HepG2 (cell line): Measurements from ENCODE around the gene PPM1M. TPM values are rescaled to one million over a fixed set of nuclear protein-coding genes. Genes with fewer than 3 reads are reported as not detected.

Source experiments
- CHCHD3 ChIP-seq: sonication (generic); formaldehyde crosslinking; IDR thresholded peaks from 2 replicates; pipeline ENCODE4 v1.8.0; 2022; ENCODE audit warnings: mild to moderate bottlenecking, missing genetic modification reagents, moderate library complexity
- GATAD1 ChIP-seq: IDR thresholded peaks from 2 replicates; pipeline ENCODE4 v1.6.1; 2016; ENCODE audit warnings: missing genetic modification reagents, missing compliant biosample characterization
- ISX ChIP-seq: sonication (generic); formaldehyde crosslinking; conservative IDR thresholded peaks from 2 replicates; pipeline ENCODE4 v1.5.0; 2020; ENCODE audit warnings: missing genetic modification reagents
- JUN ChIP-seq: sonication (generic); formaldehyde crosslinking; IDR thresholded peaks from 2 replicates; pipeline ENCODE4 v1.4.0; 2020; ENCODE audit warnings: mild to moderate bottlenecking, missing genetic modification reagents
- POLR2AphosphoS2 ChIP-seq: IDR thresholded peaks from 2 replicates; pipeline ENCODE4 v1.6.1; 2011; ENCODE audit warnings: low read depth, low read length, improper control_type of control experiment
- RARG ChIP-seq: sonication (generic); formaldehyde crosslinking; IDR thresholded peaks from 2 replicates; pipeline ENCODE4 v1.4.0; 2020; ENCODE audit warnings: low read depth, mild to moderate bottlenecking, missing genetic modification reagents
- SATB2 ChIP-seq: sonication (generic); formaldehyde crosslinking; IDR thresholded peaks from 2 replicates; pipeline ENCODE4 v1.5.0; 2020; ENCODE audit warnings: missing genetic modification reagents
- TARDBP ChIP-seq: sonication (generic); formaldehyde crosslinking; IDR thresholded peaks from 2 replicates; pipeline ENCODE4 v1.8.0; 2022; ENCODE audit warnings: mild to moderate bottlenecking, missing genetic modification reagents
- TCF7L2 ChIP-seq: IDR thresholded peaks from 2 replicates; pipeline ENCODE4 v1.6.1; 2011; ENCODE audit warnings: mild to moderate bottlenecking, low read depth, low read length, moderate library complexity
- TOPORS ChIP-seq: sonication (generic); formaldehyde crosslinking; IDR thresholded peaks from 2 replicates; pipeline ENCODE4 v1.8.0; 2023; ENCODE audit warnings: mild to moderate bottlenecking, missing genetic modification reagents
- ZC3H13 ChIP-seq: sonication (generic); formaldehyde crosslinking; IDR thresholded peaks from 2 replicates; pipeline ENCODE4 v1.8.1; 2023; ENCODE audit warnings: mild to moderate bottlenecking, missing genetic modification reagents, moderate library complexity
- ZNF12 ChIP-seq: sonication (generic); formaldehyde crosslinking; IDR thresholded peaks from 2 replicates; pipeline ENCODE4 v1.5.0; 2020; ENCODE audit warnings: missing genetic modification reagents
- ZNF234 ChIP-seq: sonication (generic); formaldehyde crosslinking; conservative IDR thresholded peaks from 2 replicates; pipeline ENCODE4 v1.5.1; 2020; ENCODE audit warnings: mild to moderate bottlenecking, missing genetic modification reagents
- ZNF333 ChIP-seq: sonication (generic); formaldehyde crosslinking; IDR thresholded peaks from 2 replicates; pipeline ENCODE4 v1.4.0; 2020; ENCODE audit warnings: mild to moderate bottlenecking, missing genetic modification reagents, borderline replicate concordance
- ZNF33A ChIP-seq: sonication (generic); formaldehyde crosslinking; IDR thresholded peaks from 2 replicates; pipeline ENCODE4 v1.5.1; 2020; ENCODE audit warnings: missing genetic modification reagents, mild to moderate bottlenecking, moderate library complexity, borderline replicate concordance
- ZNF350 ChIP-seq: sonication (generic); formaldehyde crosslinking; IDR thresholded peaks from 2 replicates; pipeline ENCODE4 v1.4.0; 2020; ENCODE audit warnings: mild to moderate bottlenecking, low read depth, missing genetic modification reagents, borderline replicate concordance
- ZNF441 ChIP-seq: sonication (generic); formaldehyde crosslinking; IDR thresholded peaks from 2 replicates; pipeline ENCODE4 v1.7.0; 2021; ENCODE audit warnings: missing genetic modification reagents, borderline replicate concordance
- polyA plus RNA-seq, 8 experiments: library from polyadenylated mRNA; depleted of rRNA in 3 of 8; stranded (reverse) in 7 of 8; unstranded in 1 of 8; fragments of >200 nt; fragmentation: Illumina TruSeq in 4 of 8; extraction: Trizol in 4 of 8; gene quantifications; 2 replicates each; pipeline versions ENCODE4 v1.2.1 to v1.2.3, GENCODE V29; 2011 to 2016; ENCODE audit warnings: low read depth in 4 of 8, missing spikeins in 1 of 8, mixed read lengths in 1 of 8; ENCODE audit not compliant: insufficient read depth in 1 of 8
- total RNA-seq, 5 experiments: library from RNA; depleted of rRNA; stranded (reverse); fragments of >200 nt; fragmentation: Illumina TruSeq; extraction: Trizol; gene quantifications; 2 replicates each; pipeline ENCODE4 v1.2.3, GENCODE V29; 2016; ENCODE audit warnings: low read depth in 1 of 5
- TF ChIP-seq, protein P1 (sequence below): sonication (generic); formaldehyde crosslinking; IDR thresholded peaks from 2 replicates; pipeline ENCODE4 v1.4.0; 2020; ENCODE audit warnings: missing genetic modification reagents
- TF ChIP-seq, protein P2 (sequence below): sonication (generic); formaldehyde crosslinking; IDR thresholded peaks from 2 replicates; pipeline ENCODE4 v1.4.0; 2020; ENCODE audit warnings: mild to moderate bottlenecking, missing genetic modification reagents
- TF ChIP-seq, protein P3 (sequence below): IDR thresholded peaks from 2 replicates; pipeline ENCODE4 v1.6.1; 2016; ENCODE audit warnings: control low read depth
- TF ChIP-seq, protein P4 (sequence below): sonication (generic); formaldehyde crosslinking; IDR thresholded peaks from 2 replicates; pipeline ENCODE4 v1.5.1; 2020; ENCODE audit warnings: missing genetic modification reagents, mild to moderate bottlenecking, borderline replicate concordance
- TF ChIP-seq, protein P5 (sequence below): sonication (generic); formaldehyde crosslinking; IDR thresholded peaks from 2 replicates; pipeline ENCODE4 v1.5.0; 2020; ENCODE audit warnings: mild to moderate bottlenecking, missing genetic modification reagents

Gene PPM1M
- total and polyA plus RNA-seq, 2 of the 13 experiments (the other 11 are each of a cell fraction or from before 2014, with no cell fraction given), result 2.5 to 5.9 TPM

DNA sequence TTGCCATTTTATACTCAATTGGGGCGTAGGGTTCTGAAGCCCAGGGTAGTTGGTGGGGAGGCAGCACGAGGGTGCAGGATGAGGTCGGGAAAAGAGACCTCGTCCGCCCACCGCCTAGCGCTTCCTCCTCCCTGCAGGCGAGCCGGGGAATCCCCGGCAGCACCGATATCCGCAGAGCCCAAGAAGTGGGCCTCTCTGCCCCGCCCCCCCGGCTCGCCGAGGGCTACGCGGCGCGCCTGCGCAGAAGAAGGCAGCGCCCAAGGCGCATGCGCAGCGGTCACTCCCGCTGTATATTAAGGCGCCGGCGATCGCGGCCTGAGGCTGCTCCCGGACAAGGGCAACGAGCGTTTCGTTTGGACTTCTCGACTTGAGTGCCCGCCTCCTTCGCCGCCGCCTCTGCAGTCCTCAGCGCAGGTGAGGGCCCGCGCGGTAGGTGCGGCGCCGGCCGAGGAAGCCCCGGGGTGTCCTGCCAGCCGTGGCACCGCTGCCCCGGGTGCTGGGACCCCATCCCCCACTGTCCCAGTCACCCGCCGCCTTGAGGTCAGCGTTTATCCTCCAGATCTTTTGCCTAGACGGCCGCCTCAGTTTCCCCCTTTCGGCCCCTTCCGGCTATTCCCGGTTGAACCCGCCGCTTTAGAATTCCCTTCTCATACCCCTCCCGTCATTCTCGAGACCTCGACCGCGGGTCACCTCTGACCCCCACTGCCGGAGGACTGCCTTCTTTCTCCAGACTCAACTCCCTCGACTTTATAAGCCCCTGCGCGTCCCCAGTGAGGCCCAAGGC lies 47.5 kb upstream of the PPM1M start, which contains the start of gene ALAS1 (continued):
- TF ChIP-seq, protein P1, sequence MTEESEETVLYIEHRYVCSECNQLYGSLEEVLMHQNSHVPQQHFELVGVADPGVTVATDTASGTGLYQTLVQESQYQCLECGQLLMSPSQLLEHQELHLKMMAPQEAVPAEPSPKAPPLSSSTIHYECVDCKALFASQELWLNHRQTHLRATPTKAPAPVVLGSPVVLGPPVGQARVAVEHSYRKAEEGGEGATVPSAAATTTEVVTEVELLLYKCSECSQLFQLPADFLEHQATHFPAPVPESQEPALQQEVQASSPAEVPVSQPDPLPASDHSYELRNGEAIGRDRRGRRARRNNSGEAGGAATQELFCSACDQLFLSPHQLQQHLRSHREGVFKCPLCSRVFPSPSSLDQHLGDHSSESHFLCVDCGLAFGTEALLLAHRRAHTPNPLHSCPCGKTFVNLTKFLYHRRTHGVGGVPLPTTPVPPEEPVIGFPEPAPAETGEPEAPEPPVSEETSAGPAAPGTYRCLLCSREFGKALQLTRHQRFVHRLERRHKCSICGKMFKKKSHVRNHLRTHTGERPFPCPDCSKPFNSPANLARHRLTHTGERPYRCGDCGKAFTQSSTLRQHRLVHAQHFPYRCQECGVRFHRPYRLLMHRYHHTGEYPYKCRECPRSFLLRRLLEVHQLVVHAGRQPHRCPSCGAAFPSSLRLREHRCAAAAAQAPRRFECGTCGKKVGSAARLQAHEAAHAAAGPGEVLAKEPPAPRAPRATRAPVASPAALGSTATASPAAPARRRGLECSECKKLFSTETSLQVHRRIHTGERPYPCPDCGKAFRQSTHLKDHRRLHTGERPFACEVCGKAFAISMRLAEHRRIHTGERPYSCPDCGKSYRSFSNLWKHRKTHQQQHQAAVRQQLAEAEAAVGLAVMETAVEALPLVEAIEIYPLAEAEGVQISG (CRISPR knock-in tag), result peak; percentile 55; the same call in 1 of the 2 replicates
- peak; percentile 81 for TF ChIP-seq TARDBP
- TF ChIP-seq, protein P2, sequence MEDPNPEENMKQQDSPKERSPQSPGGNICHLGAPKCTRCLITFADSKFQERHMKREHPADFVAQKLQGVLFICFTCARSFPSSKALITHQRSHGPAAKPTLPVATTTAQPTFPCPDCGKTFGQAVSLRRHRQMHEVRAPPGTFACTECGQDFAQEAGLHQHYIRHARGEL (CRISPR knock-in tag), result no peak
- no peak for TF ChIP-seq ISX
- no peak for TF ChIP-seq ZNF33A (CRISPR knock-in tag)
- TF ChIP-seq TCF7L2, result no peak
- TF ChIP-seq ZNF234 (CRISPR knock-in tag), result no peak
- peak; percentile 43; the same call in 1 of the 2 replicates for TF ChIP-seq ZNF333 (CRISPR knock-in tag)
- TF ChIP-seq, protein P3, sequence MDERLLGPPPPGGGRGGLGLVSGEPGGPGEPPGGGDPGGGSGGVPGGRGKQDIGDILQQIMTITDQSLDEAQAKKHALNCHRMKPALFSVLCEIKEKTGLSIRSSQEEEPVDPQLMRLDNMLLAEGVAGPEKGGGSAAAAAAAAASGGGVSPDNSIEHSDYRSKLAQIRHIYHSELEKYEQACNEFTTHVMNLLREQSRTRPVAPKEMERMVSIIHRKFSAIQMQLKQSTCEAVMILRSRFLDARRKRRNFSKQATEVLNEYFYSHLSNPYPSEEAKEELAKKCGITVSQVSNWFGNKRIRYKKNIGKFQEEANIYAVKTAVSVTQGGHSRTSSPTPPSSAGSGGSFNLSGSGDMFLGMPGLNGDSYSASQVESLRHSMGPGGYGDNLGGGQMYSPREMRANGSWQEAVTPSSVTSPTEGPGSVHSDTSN (CRISPR knock-in tag), result no peak
- TF ChIP-seq CHCHD3 (CRISPR knock-in tag), result 0 out of 2 replicates have a peak, but pooled peaks have one; percentile 56
- TF ChIP-seq TOPORS (CRISPR knock-in tag), result peak; percentile 82; the same call in 1 of the 2 replicates
- TF ChIP-seq, protein P4, sequence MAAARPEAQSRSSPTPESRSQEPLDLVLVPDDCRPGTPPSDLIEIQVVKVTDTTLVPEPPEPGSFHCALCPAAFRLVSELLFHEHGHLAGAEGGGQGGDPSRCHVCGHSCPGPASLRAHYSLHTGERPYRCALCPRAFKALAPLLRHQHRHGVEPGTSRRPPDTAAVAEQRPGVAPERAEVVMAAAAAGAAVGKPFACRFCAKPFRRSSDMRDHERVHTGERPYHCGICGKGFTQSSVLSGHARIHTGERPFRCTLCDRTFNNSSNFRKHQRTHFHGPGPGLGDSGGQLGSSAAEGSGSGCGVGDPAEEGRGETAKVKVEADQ, result no peak
- TF ChIP-seq POLR2AphosphoS2, result no peak
- no peak for TF ChIP-seq ZC3H13 (CRISPR knock-in tag)
- TF ChIP-seq JUN, result no peak
- no peak; the same call in 1 of the 2 replicates for TF ChIP-seq ZNF350 (CRISPR knock-in tag)
- TF ChIP-seq SATB2 (CRISPR knock-in tag), result no peak
- TF ChIP-seq ZNF12 (CRISPR knock-in tag), result no peak
- TF ChIP-seq RARG (CRISPR knock-in tag), result no peak
- TF ChIP-seq, protein P5, sequence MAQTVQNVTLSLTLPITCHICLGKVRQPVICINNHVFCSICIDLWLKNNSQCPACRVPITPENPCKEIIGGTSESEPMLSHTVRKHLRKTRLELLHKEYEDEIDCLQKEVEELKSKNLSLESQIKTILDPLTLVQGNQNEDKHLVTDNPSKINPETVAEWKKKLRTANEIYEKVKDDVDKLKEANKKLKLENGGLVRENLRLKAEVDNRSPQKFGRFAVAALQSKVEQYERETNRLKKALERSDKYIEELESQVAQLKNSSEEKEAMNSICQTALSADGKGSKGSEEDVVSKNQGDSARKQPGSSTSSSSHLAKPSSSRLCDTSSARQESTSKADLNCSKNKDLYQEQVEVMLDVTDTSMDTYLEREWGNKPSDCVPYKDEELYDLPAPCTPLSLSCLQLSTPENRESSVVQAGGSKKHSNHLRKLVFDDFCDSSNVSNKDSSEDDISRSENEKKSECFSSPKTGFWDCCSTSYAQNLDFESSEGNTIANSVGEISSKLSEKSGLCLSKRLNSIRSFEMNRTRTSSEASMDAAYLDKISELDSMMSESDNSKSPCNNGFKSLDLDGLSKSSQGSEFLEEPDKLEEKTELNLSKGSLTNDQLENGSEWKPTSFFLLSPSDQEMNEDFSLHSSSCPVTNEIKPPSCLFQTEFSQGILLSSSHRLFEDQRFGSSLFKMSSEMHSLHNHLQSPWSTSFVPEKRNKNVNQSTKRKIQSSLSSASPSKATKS (CRISPR knock-in tag), result no peak
- TF ChIP-seq GATAD1 (CRISPR knock-in tag), result peak; percentile 55; the same call in 1 of the 2 replicates
- TF ChIP-seq ZNF441 (CRISPR knock-in tag), result no peak
